Stimulated activated naive CD8-positive, alpha-beta T cell treated with anti-CD3 and anti-CD28 coated beads, Interleukin-15, Interleukin-2, amounts not matched to agents 100 ng/mL and 50 ng/mL, for 24 hours (primary cell): Measurements from ENCODE around the gene OPHN1.
"Not testable (repeated sequence)": the region's sequence is repeated elsewhere in the genome, so short reads cannot be mapped to it uniquely, and the experiment has no call there.

Experiments
- H3K27ac Mint-ChIP-seq: one replicate; pipeline ENCODE4 v1.8.0; 2021; ENCODE audit warnings: mild to moderate bottlenecking, mixed read lengths
- H3K27me3 Mint-ChIP-seq: one replicate; pipeline ENCODE4 v1.8.0; 2021; ENCODE audit warnings: mixed read lengths
- H3K36me3 Mint-ChIP-seq: one replicate; pipeline ENCODE4 v1.8.0; 2021; ENCODE audit warnings: low read depth, mixed read lengths
- H3K4me1 Mint-ChIP-seq: one replicate; pipeline ENCODE4 v1.8.0; 2021; ENCODE audit warnings: low read depth, mixed read lengths
- H3K4me3 Mint-ChIP-seq: one replicate; pipeline ENCODE4 v1.8.0; 2021; ENCODE audit warnings: mild to moderate bottlenecking, mixed read lengths
- H3K9me3 Mint-ChIP-seq: one replicate; pipeline ENCODE4 v1.8.0; 2021; ENCODE audit warnings: mixed read lengths

The OPHN1 gene

GRCh38 chrX:68409194-68409593, 24.1 kb downstream of the OPHN1 start:
- no peaks in the 10 kb centered on the region for H3K4me1 Mint-ChIP-seq
- no peaks in the 10 kb centered on the region for H3K9me3 Mint-ChIP-seq
- no peak overlapping the region for H3K27ac Mint-ChIP-seq
- no peak overlapping the region for H3K4me3 Mint-ChIP-seq
- no peaks in the 10 kb centered on the region for H3K27me3 Mint-ChIP-seq
- H3K36me3 Mint-ChIP-seq: no peaks in the 10 kb centered on the region

- no peak overlapping the region for H3K4me3 Mint-ChIP-seq
- no peaks in the 10 kb centered on the region for H3K4me1 Mint-ChIP-seq
- no peaks in the 10 kb centered on the region for H3K27me3 Mint-ChIP-seq
- H3K36me3 Mint-ChIP-seq: no peaks in the 10 kb centered on the region
- H3K9me3 Mint-ChIP-seq: no peaks in the 10 kb centered on the region
- H3K27ac Mint-ChIP-seq: no peak overlapping the region
These were observed 29.8 kb downstream of the OPHN1 start for GRCh38 chrX:68403522-68403921.

- H3K9me3 Mint-ChIP-seq: no peaks in the 10 kb centered on the region
- no peaks in the 10 kb centered on the region for H3K36me3 Mint-ChIP-seq
- no peaks in the 10 kb centered on the region for H3K27me3 Mint-ChIP-seq
- no peak overlapping the region for H3K27ac Mint-ChIP-seq
- H3K4me1 Mint-ChIP-seq: no peaks in the 10 kb centered on the region
- no peak overlapping the region for H3K4me3 Mint-ChIP-seq
These were observed 30.3 kb downstream of the OPHN1 start for GRCh38 chrX:68403038-68403437.

GRCh38 chrX:68402094-68402493, 31.2 kb downstream of the OPHN1 start:
- H3K4me3 Mint-ChIP-seq: no peak overlapping the region
- no peaks in the 10 kb centered on the region for H3K27me3 Mint-ChIP-seq
- H3K4me1 Mint-ChIP-seq: no peaks in the 10 kb centered on the region
- H3K36me3 Mint-ChIP-seq: no peaks in the 10 kb centered on the region
- H3K27ac Mint-ChIP-seq: no peak overlapping the region
- no peaks in the 10 kb centered on the region for H3K9me3 Mint-ChIP-seq

GRCh38 chrX:68398291-68398690, 35.0 kb downstream of the OPHN1 start:
- H3K27me3 Mint-ChIP-seq: no peaks in the 10 kb centered on the region
- H3K9me3 Mint-ChIP-seq: no peaks in the 10 kb centered on the region
- H3K36me3 Mint-ChIP-seq: no peaks in the 10 kb centered on the region
- no peaks in the 10 kb centered on the region for H3K4me1 Mint-ChIP-seq
- no peak overlapping the region for H3K27ac Mint-ChIP-seq
- no peak overlapping the region for H3K4me3 Mint-ChIP-seq

GRCh38 chrX:68396953-68397352, 36.3 kb downstream of the OPHN1 start:
- Mint-ChIP-seq H3K9me3 (no peaks in the 10 kb centered on the region), H3K36me3 (no peaks in the 10 kb centered on the region), H3K4me3 (no peak overlapping the region), H3K27ac (no peak overlapping the region), H3K27me3 (no peaks in the 10 kb centered on the region), H3K4me1 (no peaks in the 10 kb centered on the region)

- H3K27ac Mint-ChIP-seq, H3K4me3 Mint-ChIP-seq, H3K36me3 Mint-ChIP-seq, H3K9me3 Mint-ChIP-seq, H3K4me1 Mint-ChIP-seq, H3K27me3 Mint-ChIP-seq: not testable (repeated sequence)
These were observed 43.8 kb downstream of the OPHN1 start for GRCh38 chrX:68389419-68389960.

- Mint-ChIP-seq H3K36me3 (no peaks in the 10 kb centered on the region), H3K27ac (no peak overlapping the region), H3K4me1 (no peaks in the 10 kb centered on the region), H3K27me3 (no peaks in the 10 kb centered on the region), H3K4me3 (no peak overlapping the region), H3K9me3 (no peaks in the 10 kb centered on the region)
These were observed 45.5 kb downstream of the OPHN1 start for GRCh38 chrX:68387776-68388175.

GRCh38 chrX:68383540-68383939, 49.8 kb downstream of the OPHN1 start:
- Mint-ChIP-seq H3K27ac (no peak overlapping the region), H3K27me3 (peaks cover 5% of the 10 kb centered on the region), H3K4me3 (no peak overlapping the region), H3K9me3 (no peaks in the 10 kb centered on the region), H3K36me3 (no peaks in the 10 kb centered on the region), H3K4me1 (no peaks in the 10 kb centered on the region)

GRCh38 chrX:68377579-68377978, 55.7 kb downstream of the OPHN1 start:
- not testable (repeated sequence) for H3K4me3 Mint-ChIP-seq, H3K9me3 Mint-ChIP-seq, H3K36me3 Mint-ChIP-seq, H3K4me1 Mint-ChIP-seq, H3K27ac Mint-ChIP-seq, H3K27me3 Mint-ChIP-seq

GRCh38 chrX:68376373-68376772, 56.9 kb downstream of the OPHN1 start:
- Mint-ChIP-seq H3K9me3 (no peaks in the 10 kb centered on the region), H3K27me3 (peaks cover 5% of the 10 kb centered on the region), H3K4me3 (no peak overlapping the region), H3K27ac (no peak overlapping the region), H3K36me3 (no peaks in the 10 kb centered on the region), H3K4me1 (no peaks in the 10 kb centered on the region)

- Mint-ChIP-seq H3K4me3 (no peak overlapping the region), H3K27me3 (no peaks in the 10 kb centered on the region), H3K9me3 (no peaks in the 10 kb centered on the region), H3K4me1 (no peaks in the 10 kb centered on the region), H3K36me3 (no peaks in the 10 kb centered on the region), H3K27ac (no peak overlapping the region)
These were observed 57.5 kb downstream of the OPHN1 start for GRCh38 chrX:68375803-68376202.

- no peaks in the 10 kb centered on the region for H3K36me3 Mint-ChIP-seq
- H3K27ac Mint-ChIP-seq: no peak overlapping the region
- no peaks in the 10 kb centered on the region for H3K4me1 Mint-ChIP-seq
- no peaks in the 10 kb centered on the region for H3K9me3 Mint-ChIP-seq
- H3K27me3 Mint-ChIP-seq: no peaks in the 10 kb centered on the region
- no peak overlapping the region for H3K4me3 Mint-ChIP-seq
These were observed 60.6 kb downstream of the OPHN1 start for GRCh38 chrX:68372665-68373064.

GRCh38 chrX:68369559-68369958, 63.7 kb downstream of the OPHN1 start:
- H3K27me3 Mint-ChIP-seq: no peaks in the 10 kb centered on the region
- no peak overlapping the region for H3K27ac Mint-ChIP-seq
- no peak overlapping the region for H3K4me3 Mint-ChIP-seq
- no peaks in the 10 kb centered on the region for H3K9me3 Mint-ChIP-seq
- no peaks in the 10 kb centered on the region for H3K4me1 Mint-ChIP-seq
- no peaks in the 10 kb centered on the region for H3K36me3 Mint-ChIP-seq

- Mint-ChIP-seq H3K27ac (no peak overlapping the region), H3K36me3 (no peaks in the 10 kb centered on the region), H3K27me3 (no peaks in the 10 kb centered on the region), H3K9me3 (no peaks in the 10 kb centered on the region), H3K4me3 (no peak overlapping the region), H3K4me1 (no peaks in the 10 kb centered on the region)
These were observed 68.0 kb downstream of the OPHN1 start for GRCh38 chrX:68365341-68365740.

- Mint-ChIP-seq H3K27ac (no peak overlapping the region), H3K9me3 (no peaks in the 10 kb centered on the region), H3K36me3 (no peaks in the 10 kb centered on the region), H3K27me3 (no peaks in the 10 kb centered on the region), H3K4me3 (no peak overlapping the region), H3K4me1 (no peaks in the 10 kb centered on the region)
These were observed 69.3 kb downstream of the OPHN1 start for GRCh38 chrX:68363984-68364383.
